Stimulated activated naive CD8-positive, alpha-beta T cell treated with anti-CD3 and anti-CD28 coated beads, Interleukin-15, Interleukin-2, amounts not matched to agents 100 U/mL and 50 U/mL, for 24 hours (primary cell): ENCODE measurements around the gene MYL11.

Experiments used
- ATAC-seq: fragments of 150-1000 bp; cut with Tn5 transposase; one replicate; pipeline ENCODE4 v1.10.0; 2021
- DNase-seq: peaks from one replicate; pipeline ENCODE4 v3.0.0; 2021

MYL11 gene

DNA sequence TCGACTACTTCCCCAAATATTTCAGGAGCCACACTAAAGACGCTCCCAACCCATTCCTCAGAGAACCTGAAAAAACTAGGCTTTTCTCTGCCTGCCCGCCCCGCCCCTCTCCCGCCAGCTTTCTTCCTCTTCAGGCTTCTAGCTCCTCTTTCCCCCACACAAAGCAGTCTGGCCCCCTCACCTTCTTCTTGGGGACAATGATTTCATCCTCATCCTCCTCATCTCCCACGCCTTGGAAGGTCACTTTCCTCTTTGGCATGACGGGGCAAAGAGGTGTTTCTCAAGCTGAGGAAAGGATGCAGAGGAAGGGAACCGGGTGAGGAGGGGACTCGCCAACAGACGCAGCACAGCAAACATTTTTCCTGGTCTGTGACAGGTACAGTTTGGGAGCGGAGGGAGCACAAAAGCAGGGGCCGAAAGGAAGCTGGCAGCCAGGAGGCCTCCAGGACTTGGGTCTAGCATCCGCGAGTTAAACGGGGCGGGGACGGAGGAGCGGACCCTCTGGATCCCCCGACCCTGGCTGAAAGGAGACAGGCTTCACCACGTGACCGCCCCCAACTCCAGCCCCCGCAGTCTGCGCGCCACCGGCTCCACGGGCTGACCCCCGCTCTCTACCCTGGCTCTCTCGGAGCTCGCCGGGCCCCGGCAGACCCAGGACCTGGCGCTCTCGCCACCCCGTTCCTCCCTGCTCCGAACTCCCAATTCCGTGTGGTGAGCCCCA, 20.0 kb upstream of the MYL11 start:
- ATAC-seq (peak; percentile 14), DNase-seq (no peak)

DNA sequence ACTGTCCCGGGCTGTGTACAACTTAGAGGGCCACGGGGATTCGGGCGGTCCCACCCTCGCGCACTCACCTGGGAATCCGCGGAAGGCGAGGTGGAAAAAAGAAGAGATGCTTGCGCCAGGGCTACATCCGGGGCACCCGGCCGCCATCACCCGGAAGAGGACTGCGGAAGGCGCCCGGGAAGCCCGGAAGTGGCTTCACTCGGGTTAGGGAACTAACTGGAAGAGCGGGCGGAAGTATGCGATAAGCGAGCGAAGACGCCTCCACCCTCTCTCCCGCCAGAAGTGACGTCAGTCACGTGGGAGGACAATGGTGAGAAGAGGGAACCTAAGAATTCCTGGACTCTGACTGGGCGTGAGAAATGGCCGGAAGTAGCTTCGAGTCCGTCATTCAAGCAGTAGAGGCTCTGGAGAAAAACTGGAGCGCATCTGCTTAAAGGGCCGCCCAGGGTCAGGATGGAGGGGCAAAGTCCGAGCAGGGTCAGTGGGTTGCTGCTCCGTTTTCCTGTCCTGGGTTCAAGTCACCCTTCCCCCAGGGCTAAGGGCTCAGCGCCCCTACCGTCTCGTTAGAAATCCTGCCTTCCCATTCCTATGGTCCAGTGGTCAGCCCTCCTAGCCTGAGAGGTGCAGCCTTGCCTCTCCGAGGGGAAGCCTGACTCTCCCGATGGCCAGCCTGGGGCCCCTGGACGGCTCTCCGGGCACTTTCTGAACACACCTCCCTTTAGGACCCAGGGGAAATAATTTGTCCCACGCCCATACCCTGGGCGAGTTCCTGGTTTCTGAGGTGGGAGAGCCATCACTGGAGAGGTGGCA, 19.3 kb upstream of the MYL11 start, which contains the start of gene CD2BP2:
Gene CD2BP2 (minus strand): TSS at position 165 of the 810 bp plus-strand sequence. CDS start 627 bp downstream, outside the sequence.
- peak; percentile 79 for ATAC-seq

DNA sequence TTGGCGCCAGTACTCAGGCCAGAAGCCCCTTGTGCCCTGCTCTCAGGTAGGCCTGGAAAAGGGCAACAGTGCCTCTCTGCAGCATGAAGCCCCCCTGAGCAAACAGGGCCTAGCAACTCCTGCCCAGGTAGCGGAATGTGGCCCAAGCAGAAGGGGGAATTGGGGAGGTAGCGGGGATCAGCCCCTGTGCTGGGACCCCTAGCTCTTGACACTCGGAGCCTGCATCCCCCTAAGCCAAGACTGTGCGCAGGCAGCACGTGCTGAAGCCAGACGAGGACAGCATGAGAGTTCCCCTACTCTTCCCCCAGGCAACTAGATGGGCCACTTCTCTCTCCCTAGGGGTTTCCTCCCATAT, 18.7 kb upstream of the MYL11 start:
- no peak for ATAC-seq

More for the DNA sequence above, 19.3 kb upstream of the MYL11 start, which contains the start of gene CD2BP2:
- DNase-seq: peak; percentile 94

DNA sequence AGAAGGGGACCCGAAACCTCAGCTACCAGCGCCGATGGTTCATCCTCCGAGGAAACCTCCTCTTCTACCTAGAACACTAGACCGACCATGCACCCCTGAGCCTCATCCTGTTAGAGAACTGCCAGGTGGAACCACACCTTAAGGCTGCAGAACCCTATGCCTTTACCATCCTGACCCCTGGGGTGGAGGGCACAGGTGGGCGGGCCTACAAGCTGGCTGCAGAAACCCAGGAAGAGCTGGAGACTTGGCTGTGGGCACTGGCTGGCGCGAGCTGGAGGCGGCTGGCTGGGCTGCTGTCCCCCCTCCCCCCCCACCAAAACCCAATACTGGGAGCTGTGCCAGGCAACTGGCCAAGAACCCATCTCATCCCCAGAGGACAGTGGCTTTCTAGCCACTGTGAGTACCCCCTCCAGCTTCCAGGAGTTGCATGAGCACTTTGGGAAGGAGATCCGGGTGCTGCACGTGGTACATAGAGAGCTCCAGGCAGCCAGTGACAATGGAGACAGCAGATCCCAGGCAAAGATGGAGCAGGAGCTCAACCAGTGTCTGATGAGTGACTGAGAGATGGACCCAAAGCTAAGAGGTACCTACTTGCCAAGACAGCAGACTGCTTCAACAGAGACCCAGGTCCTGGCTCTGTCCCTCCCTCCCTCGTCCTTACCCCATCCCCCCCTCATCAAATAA, 18.1 kb upstream of the MYL11 start:
- ATAC-seq: no peak

More for the DNA sequence above, 18.7 kb upstream of the MYL11 start:
- no peak for DNase-seq

DNA sequence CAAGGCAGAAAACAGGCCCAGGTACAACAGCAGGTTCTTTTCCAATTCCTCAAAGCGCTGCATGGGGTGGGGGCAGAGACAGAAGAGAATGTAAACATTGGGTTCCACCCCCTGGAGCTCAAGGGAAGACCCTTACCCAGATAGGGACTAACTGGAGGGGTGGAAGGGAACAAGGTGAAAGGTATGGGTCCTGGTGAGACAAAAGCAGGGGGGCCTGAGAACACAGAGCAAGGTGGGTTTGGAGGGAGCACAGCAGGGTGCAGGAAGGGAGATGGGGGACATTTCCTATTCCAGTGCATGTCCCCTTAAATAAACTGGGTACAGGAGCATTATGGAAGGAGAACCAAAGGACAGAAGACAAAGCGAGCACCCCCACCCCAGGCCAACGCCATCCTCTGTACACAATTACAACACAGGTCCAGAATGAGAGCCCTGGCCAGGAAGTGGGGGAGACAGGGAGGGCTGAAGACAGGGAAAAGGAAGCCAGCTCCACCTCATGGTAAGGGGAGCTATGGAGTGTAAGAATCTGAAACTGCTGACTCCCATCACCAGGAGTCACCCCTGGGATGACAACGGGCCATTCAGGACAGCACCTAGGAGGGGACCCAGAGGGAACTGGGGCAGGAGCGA, 17.4 kb upstream of the MYL11 start:
- ATAC-seq: no peak
- DNase-seq: no peak

More for the DNA sequence above, 18.1 kb upstream of the MYL11 start:
- DNase-seq: no peak

DNA sequence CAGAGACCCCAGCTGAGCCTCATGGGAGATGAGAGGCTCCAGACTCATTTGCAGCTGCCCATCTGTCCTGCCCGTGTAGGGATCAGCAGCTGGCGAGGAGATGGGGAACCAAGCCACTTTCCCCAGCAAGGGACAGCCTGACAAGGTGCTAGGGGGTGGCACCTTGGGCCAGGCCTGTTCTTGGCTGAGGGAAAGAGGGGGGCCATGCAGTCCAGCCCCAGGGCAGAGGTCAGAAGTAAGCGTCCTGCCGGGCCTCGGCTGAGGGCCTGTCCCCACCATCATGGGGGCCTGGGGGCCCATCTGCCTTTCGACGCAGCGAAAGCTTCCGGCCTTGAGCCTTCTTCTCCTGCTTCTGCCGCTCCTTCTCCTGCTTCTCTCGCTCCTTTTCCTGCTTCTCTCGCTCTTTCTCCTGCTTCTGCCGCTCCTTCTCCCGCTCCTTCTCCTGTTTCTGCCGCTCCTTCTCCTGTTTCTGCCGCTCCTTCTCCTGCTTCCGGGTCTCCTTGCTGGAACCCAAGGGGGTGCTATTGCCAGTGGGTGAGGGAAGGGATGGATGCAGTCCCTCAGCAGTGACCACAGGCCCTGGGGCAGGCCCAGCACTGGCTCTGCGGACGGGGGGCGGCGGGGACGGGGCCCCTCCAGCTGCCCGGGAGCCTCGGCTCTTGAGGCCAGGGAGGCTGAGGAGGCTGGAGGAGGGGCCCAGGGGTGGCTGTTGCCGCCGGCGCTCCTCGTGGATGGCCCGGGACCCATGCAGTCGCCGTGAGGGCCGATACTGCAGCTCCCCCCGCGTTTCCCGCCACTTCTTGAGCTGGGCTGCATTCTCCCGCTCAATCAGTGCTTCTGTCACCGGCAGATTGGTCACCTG, 16.7 kb upstream of the MYL11 start:
- ATAC-seq (no peak), DNase-seq (no peak)

DNA sequence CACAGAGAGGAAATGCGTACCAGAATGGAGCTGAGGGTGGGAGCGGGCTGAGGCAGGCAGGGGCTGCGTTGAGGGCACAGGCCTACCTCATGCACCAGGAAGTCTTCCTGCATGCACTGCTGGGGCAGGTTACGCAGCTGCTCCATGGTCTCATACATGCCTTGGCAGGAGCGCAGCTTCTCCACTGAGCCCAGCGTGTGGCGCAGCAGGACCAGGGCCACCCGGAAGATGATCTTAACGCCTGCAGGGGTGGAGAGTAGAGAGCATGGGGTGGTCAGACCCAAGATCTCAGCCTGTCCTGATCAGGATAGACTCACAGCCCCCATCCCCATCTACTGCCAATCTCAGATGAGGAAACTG, 16.0 kb upstream of the MYL11 start:
- ATAC-seq: no peak
- no peak for DNase-seq

DNA sequence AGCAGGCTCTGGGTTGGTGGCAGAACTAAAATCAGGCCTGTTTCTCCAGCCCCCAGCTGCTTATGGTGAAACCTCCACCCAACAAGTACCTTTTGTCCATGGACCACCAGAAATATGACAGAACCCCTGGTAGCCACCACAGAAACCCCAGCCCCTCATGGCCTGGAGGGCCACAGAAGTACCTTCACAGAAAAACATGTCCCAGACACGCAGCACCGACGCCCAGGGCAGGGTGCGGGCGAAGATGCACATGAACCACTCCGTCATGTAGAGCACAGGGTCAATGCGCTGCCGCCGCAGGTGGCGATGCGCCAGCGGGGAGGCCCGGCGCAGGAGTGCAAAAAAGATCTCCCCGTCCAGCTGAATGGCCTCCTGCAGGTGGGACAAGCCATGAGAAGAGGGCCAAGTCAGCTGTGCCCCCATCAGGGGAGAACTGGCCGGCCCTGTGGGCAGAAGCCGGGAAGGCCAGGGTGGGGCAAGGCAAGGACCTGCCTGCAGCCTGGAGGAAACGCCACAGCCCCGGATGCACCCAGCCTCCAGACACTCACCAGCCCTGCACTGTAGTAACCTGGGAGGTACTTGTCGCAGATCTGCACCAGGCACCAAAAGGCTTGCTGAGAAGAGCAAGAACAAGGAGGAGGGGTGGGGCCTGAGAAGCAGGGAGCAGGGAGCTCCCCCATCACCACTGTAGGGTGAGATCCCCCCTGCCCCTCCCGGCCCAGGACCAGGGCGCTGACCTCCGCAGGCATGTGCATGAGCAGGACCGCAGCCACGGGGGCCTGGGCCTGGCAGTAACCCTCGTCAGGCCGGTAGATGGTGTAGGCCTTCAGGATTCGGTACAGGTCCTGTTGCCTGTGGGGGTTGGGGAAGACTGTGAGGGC, 15.4 kb upstream of the MYL11 start:
- DNase-seq (no peak), ATAC-seq (no peak)

DNA sequence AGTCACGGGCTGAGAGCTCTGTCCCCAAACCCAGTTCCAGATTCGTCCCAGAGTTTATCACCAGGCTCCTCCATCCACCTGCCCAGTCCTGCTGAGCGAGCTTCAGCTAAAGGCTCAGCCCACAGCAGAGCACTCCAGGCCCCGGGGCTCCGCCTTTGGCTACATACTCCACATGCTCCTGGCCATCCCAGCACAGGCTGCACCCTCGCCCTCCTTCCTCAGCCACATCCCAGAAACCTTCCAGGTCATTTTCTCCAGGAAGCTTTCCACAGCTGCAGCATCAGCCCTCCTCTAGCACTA, 14.8 kb upstream of the MYL11 start:
- ATAC-seq (no peak), DNase-seq (no peak)

DNA sequence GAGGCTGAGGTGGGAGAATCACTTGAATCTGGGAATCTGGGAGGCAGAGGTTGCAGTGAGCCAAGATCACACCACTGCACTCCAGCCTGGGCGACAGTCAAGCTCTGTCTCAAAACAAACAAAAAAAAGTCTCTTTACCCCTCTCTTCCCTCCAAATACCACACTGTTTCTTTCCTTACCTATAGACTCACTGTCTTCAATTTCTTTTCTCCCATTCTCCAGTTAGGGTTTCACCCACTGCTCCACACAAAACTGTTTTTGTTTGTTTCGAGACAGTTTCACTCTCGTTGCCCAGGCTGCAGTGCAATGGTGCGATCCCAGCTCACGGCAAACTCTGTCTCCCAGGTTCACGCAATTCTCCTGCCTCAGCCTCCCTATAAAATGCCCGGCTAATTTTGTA, 13.4 kb upstream of the MYL11 start:
- ATAC-seq: no peak
- DNase-seq: no peak

DNA sequence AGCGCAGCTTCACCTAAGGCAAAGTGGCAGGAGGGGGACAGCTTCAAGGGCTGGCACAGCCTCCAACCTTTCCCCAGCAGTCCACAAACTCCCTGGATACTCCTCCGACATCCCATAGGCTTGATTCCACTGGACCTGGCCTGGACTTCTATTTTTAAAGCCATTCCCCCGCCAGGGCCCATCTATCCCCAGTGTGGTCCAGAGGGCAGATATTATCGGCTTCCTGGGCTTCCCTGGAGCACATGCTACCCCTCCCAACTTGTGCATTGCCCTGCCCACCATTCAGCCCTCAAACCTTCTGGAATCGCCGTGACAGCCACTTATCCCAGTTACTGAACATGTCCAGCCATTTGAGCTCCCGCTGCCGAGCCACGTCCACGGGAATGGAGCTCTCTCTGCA, 9.4 kb upstream of the MYL11 start:
- DNase-seq (no peak), ATAC-seq (no peak)

DNA sequence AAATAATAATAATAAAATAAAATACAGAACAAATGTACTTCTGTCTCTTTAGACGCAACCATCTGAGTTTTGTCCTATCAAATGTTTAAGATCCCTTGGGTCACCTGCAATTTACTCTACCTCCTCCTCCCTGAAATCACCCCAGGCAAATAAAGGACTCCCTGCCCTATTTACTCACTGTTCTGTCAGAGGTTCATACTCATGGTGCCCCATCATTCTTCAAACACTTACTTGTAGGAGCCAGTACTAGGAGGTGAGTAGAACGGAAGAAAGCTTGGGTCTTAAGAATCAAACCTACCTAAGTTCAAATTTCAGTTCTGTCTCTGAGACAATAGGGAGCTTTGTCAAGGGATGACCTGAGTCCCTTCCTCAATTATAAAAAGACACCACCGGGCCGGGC, 8.1 kb upstream of the MYL11 start:
- ATAC-seq (no peak), DNase-seq (no peak)

DNA sequence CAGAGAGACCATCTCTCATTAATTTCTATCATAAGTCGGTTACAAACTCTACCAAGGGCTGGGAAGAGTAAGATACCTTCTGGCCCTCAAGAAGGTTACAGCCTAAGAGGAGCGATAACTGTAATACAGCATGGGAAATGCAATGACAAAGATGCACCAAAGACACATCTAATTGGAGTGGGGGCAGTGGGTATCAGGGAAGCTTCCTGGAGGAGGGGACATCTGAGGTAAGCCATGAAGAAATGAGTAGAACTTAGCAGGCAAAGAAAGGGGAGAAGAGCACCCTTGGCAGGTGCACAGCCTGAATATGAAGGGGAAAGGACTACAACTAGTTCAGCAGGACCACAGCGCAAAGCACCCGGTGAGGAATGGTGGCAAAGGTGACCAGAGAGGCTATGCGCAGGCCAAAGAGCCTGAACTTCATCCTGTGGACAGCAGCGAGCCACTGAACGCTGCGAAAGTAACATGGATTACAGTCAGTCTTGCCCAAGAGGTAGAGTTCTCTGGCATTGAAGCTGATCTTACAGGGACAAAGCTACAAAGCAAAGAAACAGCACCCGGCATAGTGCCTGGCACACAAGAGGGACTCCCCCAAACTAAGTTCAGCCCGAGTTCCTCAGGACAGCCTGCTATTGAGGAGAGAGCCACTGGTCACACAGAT, 7.1 kb upstream of the MYL11 start:
- DNase-seq (no peak), ATAC-seq (no peak)

DNA sequence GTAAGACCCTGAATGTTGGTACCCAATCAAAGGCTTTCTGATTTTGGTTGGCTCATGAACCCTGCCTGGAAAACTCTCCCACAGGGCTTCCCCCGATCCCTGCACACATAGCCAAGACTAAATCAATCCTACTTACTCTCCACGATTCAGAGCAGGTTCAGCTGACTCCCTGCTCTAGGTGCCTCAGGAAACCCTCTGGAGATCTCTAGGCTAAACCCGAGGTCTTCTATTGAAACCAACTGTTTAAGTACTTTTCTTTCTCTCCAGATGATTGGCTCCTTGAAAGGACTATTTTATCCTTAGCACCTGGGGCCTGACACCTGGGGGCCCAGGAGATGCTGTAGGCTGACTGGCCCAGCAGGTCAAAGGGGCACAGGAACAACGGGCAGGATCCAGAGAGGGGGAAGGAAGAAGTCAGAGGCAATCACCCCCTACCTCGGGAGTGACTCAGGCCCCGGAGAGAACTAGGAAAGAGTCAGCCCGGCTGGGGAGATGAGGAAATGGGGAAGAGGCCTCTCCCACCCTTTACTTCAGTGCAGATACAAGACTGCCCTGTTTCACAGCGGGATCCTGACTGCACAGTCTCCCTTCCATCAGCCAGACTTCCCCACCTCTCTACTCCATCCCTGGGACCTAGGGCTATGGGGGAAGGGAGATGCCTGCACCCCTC, 6.3 kb upstream of the MYL11 start:
- DNase-seq (no peak), ATAC-seq (no peak)

DNA sequence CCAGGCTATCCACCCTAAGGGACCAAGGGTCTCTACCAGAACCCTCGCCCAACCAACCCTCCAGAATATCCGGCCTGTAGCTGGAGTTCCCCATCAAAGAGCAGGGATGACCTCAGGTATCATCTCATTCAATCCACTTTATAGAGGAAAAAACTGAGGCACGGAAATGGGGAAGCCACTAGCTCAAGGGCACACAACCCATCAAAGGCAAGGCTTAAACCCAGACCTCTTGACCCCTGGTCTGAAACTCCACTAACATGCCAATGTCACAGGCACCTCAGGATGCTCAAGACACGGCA, 5.9 kb upstream of the MYL11 start:
- DNase-seq (no peak), ATAC-seq (no peak)

DNA sequence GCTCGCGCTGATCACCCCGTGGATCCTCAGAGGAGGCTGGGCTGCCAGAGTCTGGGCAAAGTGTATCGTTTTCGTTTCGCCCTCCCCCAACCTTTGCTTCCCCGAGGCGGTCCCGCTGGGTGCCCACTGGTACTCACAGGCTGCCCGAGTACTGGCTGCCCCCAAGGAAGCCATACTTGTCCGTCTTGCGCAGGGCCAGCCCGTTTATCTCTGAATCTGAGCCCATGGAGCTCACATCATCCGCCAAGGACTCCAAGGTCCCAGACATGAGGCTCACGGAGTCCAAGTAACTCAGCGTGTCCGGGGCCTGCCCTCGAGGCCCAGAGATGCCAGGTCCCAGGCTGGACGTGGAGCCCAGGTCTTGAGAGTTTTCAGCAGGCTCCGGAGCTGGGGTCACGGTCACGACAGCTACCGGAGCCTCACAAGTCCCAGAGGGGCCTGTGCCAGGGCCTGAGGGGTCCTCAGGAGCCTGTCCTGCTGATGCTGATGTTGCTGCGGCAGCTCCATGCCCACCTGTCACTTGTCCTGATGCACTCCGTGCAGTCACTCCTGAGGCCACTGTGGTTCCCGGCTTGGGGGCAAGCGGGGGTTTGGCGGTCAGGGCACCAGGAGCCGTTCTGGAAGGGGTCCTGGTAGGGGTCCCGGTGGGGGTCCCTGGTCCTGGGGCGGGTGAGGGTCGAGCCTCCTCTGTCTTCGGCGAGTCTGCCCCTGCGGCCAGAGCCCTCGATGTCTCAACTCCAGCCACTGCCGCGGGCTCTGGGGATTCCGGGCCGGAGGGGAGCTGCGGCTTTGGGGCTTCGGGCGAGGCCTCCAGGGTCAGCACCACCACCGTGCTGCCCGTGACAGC, 5.3 kb upstream of the MYL11 start:
- DNase-seq (peak; percentile 35), ATAC-seq (no peak)

DNA sequence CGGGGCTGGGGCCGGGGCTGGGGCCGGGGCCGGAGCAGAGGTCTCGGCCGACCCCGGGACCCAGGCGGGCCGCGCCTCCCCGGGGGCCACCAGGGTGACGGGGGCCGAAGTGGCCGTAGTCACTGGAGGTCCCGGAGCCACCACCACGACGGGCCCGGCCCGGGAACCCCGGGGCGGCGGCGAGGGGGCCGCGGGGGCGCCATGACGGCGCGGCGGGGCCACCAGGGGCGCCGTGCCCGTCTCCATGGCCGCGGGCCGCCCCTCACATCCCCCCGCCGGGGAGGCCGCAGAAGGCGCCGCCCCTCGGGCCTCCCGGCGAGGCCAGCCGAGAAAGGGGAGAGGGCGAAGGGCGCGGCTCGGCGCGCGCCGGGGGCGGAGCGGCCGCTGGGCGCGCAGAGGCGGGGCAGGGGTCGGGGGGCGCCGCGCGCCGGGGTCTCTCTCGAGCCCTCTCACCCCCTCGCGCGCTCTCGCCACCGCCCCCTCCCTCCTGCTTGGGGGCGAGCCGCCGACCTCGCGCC, 4.6 kb upstream of the MYL11 start:
- no peak for DNase-seq
- ATAC-seq: peak; percentile 4

DNA sequence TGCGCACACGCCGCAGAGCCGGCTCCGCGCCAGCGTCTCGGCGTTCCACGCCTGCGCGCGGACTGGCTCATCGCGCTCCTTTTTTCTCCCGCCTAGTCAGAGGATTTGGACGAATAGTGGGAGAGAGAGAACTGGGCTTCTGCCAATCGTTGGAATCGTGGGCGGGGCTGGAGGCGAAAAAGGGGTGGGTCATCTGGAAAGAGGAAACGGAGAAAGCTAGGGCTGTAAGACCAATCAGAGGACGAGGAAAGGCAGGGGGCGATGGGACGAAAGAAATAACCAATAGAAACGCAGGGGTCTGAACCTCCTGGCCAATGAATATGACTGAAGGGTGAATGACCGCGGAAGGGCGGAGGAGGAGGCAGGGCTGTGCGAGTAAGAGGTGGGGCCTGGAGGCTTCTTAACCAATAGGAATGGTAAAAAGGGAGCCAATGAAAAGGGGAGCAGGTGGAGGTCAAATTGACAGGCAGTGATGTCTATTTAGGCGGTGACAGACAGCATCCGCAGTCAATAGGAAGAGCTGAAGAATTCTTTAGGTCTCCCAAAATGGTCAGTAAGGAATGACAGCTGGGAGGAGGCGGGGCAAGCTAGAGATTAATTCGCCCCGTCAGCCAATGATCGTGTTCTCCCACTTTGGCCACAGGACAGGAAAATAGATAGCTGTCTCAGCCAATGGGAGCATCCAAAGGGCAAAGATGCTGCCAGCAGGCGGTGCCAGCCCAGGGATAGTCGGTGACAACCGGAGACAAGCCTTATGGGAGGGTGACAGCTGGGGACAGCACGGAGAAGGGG, 4.0 kb upstream of the MYL11 start, which contains the start of gene TBC1D10B:
Gene TBC1D10B (minus strand): TSS at position 39 of the 792 bp plus-strand sequence. CDS start 311 bp downstream, outside the sequence.
- peak; percentile 90 for ATAC-seq
- DNase-seq: peak; percentile 98
